IMR-90 (cell line): Measurements from ENCODE around the gene PISD. TPM values are rescaled to one million over a fixed set of nuclear protein-coding genes. Genes with fewer than 3 reads are reported as not detected.

Experiments used
- ATAC-seq: fragments of 200-7000 bp; cut with Tn5 transposase; 2 replicates; pipeline ENCODE4 v1.9.1; 2020; ENCODE audit warnings: low read depth, mild to moderate bottlenecking, moderate library complexity
- BruUV-seq: library from RNA; stranded (reverse); fragments of 400-500 nt; replicated peaks from 2 replicates; lab custom pipeline; 2021; lab: Mats Ljungman, UMichigan
- CTCF ChIA-PET: fragments of 300-600 bp; formaldehyde crosslinking; extraction: SDS; loops from one replicate; lab custom pipeline; 2021; ENCODE audit warnings: antibody characterized with exemption; lab: Yijun Ruan, JAX
- POLR2A ChIA-PET: fragments of 300-600 bp; sonication (Branson Sonifier 250); formaldehyde crosslinking; loops from one replicate; lab custom pipeline; 2022; ENCODE audit warnings: antibody characterized with exemption; ENCODE audit not compliant: unreplicated experiment; lab: Charles Lee
- DNase-seq: peaks from one replicate; pipeline ENCODE4 v3.0.0; 2013
- H2AFZ ChIP-seq: replicated peaks from 2 replicates; pipeline ENCODE3; 2013; ENCODE audit warnings: low read length, mild to moderate bottlenecking; ENCODE audit not compliant: poor library complexity
- H2AK5ac ChIP-seq: 2 replicates; pipeline ENCODE4 v1.6.1; 2013; ENCODE audit warnings: low read depth, low read length, inconsistent platforms
- H2AK9ac ChIP-seq: replicated peaks from 2 replicates; pipeline ENCODE3; 2013; ENCODE audit warnings: mild to moderate bottlenecking, low read depth, low read length, moderate library complexity; ENCODE audit not compliant: poor library complexity
- H2BK120ac ChIP-seq: 2 replicates; pipeline ENCODE4 v1.6.1; 2013; ENCODE audit warnings: low read depth, low read length, inconsistent platforms
- H2BK15ac ChIP-seq: 3 replicates; pipeline ENCODE4 v1.6.1; 2013; ENCODE audit warnings: low read depth, low read length, inconsistent platforms
- H2BK20ac ChIP-seq: 2 replicates; pipeline ENCODE4 v1.6.1; 2013; ENCODE audit warnings: low read depth, mild to moderate bottlenecking, inconsistent platforms, low read length, moderate library complexity
- H2BK5ac ChIP-seq: 2 replicates; pipeline ENCODE4 v1.6.1; 2013; ENCODE audit warnings: mild to moderate bottlenecking, low read depth, low read length, inconsistent platforms; ENCODE audit not compliant: poor library complexity, severe bottlenecking
- H3K14ac ChIP-seq: replicated peaks from 2 replicates; pipeline ENCODE4 v1.6.1; 2013; ENCODE audit warnings: low read depth, low read length, inconsistent platforms
- H3K18ac ChIP-seq: 2 replicates; pipeline ENCODE4 v1.6.1; 2013; ENCODE audit warnings: low read depth, low read length, control low read depth
- H3K23ac ChIP-seq: 2 replicates; pipeline ENCODE4 v1.6.1; 2013; ENCODE audit warnings: low read depth, low read length, inconsistent platforms
- H3K27ac ChIP-seq: 2 replicates; pipeline ENCODE4 v1.5.1; 2013; ENCODE audit warnings: mild to moderate bottlenecking, control low read depth, low read length; ENCODE audit not compliant: insufficient read depth
- H3K27me3 ChIP-seq: 2 replicates; pipeline ENCODE4 v1.6.1; 2013; ENCODE audit warnings: low read length; ENCODE audit not compliant: control insufficient read depth, insufficient read depth
- H3K36me3 ChIP-seq: 2 replicates; pipeline ENCODE4 v1.6.1; 2013; ENCODE audit warnings: low read length, mixed read lengths; ENCODE audit not compliant: control insufficient read depth, insufficient read depth
- H3K4ac ChIP-seq: 2 replicates; pipeline ENCODE4 v1.6.1; 2013; ENCODE audit warnings: low read depth, low read length, inconsistent platforms
- H3K4me1 ChIP-seq: 2 replicates; pipeline ENCODE4 v1.6.1; 2013; ENCODE audit warnings: low read length, mixed read lengths; ENCODE audit not compliant: control insufficient read depth, insufficient read depth
- H3K4me2 ChIP-seq: 2 replicates; pipeline ENCODE4 v1.6.1; 2013; ENCODE audit warnings: low read depth, mild to moderate bottlenecking, control low read depth, low read length, moderate library complexity
- H3K4me3 ChIP-seq: 2 replicates; pipeline ENCODE4 v1.5.1; 2013; ENCODE audit warnings: low read depth, mild to moderate bottlenecking, control low read depth, low read length, moderate library complexity; ENCODE audit not compliant: insufficient read depth
- H3K56ac ChIP-seq: 2 replicates; pipeline ENCODE4 v1.6.1; 2013; ENCODE audit warnings: low read length, inconsistent platforms; ENCODE audit not compliant: insufficient read depth; ENCODE audit errors: extremely low read depth
- H3K79me1 ChIP-seq, 2 experiments: 2 replicates each; pipeline ENCODE4 v1.6.1; 2013; ENCODE audit warnings: low read length in 2 of 2, inconsistent platforms in 1 of 2, low read depth in 1 of 2
- H3K9ac ChIP-seq: 2 replicates; pipeline ENCODE4 v1.6.1; 2013; ENCODE audit warnings: low read depth, low read length, control low read depth
- H3K9me1 ChIP-seq: 2 replicates; pipeline ENCODE4 v1.6.1; 2013; ENCODE audit warnings: low read length, inconsistent platforms; ENCODE audit not compliant: insufficient read depth
- H3K9me3 ChIP-seq: 2 replicates; pipeline ENCODE4 v1.6.1; 2013; ENCODE audit warnings: low read length; ENCODE audit not compliant: control insufficient read depth, insufficient read depth
- H4K20me1 ChIP-seq: 2 replicates; pipeline ENCODE4 v1.6.1; 2013; ENCODE audit warnings: low read length, inconsistent platforms; ENCODE audit not compliant: insufficient read depth
- H4K5ac ChIP-seq: 2 replicates; pipeline ENCODE4 v1.6.1; 2013; ENCODE audit warnings: mild to moderate bottlenecking, low read depth, low read length, control low read depth
- H4K8ac ChIP-seq, 2 experiments: 2 replicates each; pipeline ENCODE4 v1.6.1; 2013; ENCODE audit warnings: low read depth in 2 of 2, low read length in 2 of 2, control low read depth in 1 of 2, inconsistent platforms in 1 of 2
- H4K91ac ChIP-seq: 2 replicates; pipeline ENCODE4 v1.6.1; 2013; ENCODE audit warnings: low read depth, low read length, inconsistent platforms; ENCODE audit not compliant: insufficient read depth
- CEBPB ChIP-seq: IDR thresholded peaks from 2 replicates; pipeline ENCODE4 v1.6.1; 2012; ENCODE audit warnings: low read depth, low read length, improper control_type of control experiment
- MAZ ChIP-seq: IDR thresholded peaks from 2 replicates; pipeline ENCODE4 v1.6.1; 2012; ENCODE audit warnings: low read depth, mild to moderate bottlenecking, low read length, improper control_type of control experiment, moderate library complexity, borderline replicate concordance
- RCOR1 ChIP-seq: IDR thresholded peaks from 2 replicates; pipeline ENCODE4 v1.6.1; 2012; ENCODE audit warnings: mild to moderate bottlenecking, low read length, improper control_type of control experiment; ENCODE audit not compliant: insufficient replicate concordance
- RFX5 ChIP-seq: IDR thresholded peaks from 2 replicates; pipeline ENCODE4 v1.8.0; 2012; ENCODE audit warnings: low read depth, mild to moderate bottlenecking, low read length, moderate library complexity
- WGBS, 2 experiments: methylation state at CpG; one replicate each; pipeline versions ENCODE4 v1.1.5 to v1.1.7; 2013; ENCODE audit warnings: missing lambda C conversion rate in 2 of 2; ENCODE audit not compliant: insufficient read length in 1 of 2; ENCODE audit errors: extremely low coverage in 2 of 2; 5-methylcytosine and 5-hydroxymethylcytosine counted together
- dilution Hi-C: fragments of 300-500 bp; cut with HindIII; formaldehyde crosslinking; loops from one replicate; pipeline ENCODE4 v1.14.3; 2018; ENCODE audit warnings: low sequenced_read_pairs; ENCODE audit not compliant: unreplicated experiment
- in situ Hi-C: fragments of 300-500 bp; cut with MboI; formaldehyde crosslinking; loops from 3 replicates; pipeline ENCODE4 v1.14.3; 2019; ENCODE audit warnings: low sequenced_read_pairs, inconsistent platforms, mixed read lengths
- intact Hi-C: fragments of 100-400 bp; cut with micrococcal nuclease; formaldehyde crosslinking; loops from 2 replicates; pipeline ENCODE4 v1.10.0; 2022
- polyA plus RNA-seq, 3 experiments: library from polyadenylated mRNA; depleted of rRNA; stranded (reverse); fragments of >200 nt; gene quantifications; 2 replicates each; pipeline ENCODE4 v1.2.3, GENCODE V29; 2012; ENCODE audit warnings: low replicate concordance in 1 of 3
- total RNA-seq: library from RNA; depleted of rRNA; stranded (reverse); fragments of >200 nt; gene quantifications from 2 replicates; pipeline ENCODE4 v1.2.3, GENCODE V29; 2012
- TF ChIP-seq, protein P1 (sequence below): fragments of 150-350 bp; IDR thresholded peaks from 2 replicates; pipeline ENCODE4 v1.6.1; 2016; ENCODE audit warnings: low read depth, mild to moderate bottlenecking, low read length, moderate library complexity, borderline replicate concordance

The PISD gene
- total and polyA plus RNA-seq, 2 of the 4 experiments (the other 2 are of a cell fraction): 34.1 to 48.8 TPM

DNA sequence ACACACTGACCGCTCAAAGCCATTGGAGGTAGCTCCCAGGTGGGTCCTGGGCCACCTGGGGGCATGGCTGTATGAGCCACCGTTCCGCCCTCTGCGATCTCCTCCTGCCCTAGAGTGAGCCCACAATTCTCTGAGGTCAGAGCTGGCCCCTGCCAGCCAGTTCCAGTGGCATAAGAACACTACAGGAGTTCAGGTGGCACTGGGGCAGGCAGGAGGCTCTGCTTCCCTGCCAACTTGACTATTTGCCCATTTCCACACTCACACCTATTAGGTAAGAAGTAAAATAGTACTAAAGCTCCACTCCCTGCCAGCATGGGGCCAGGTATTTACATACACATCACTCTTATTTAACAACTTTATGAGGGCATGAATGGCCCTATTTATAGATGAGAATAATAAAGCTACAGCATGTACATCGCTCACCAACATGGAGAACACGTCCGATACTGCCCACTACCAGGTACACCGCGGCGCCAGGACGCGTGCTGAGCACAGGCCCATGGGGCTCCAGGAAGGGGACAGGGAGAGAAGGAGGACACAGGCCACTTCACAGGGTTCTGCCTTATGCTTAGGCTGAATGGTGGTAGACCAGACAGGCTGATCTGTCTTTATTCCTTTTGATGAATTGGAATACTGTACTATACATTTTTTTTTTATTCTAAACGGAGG is 26.2 kb downstream of the PISD start:
- Histone ChIP-seq H3K23ac (no peak overlapping the region), H3K18ac (no peak overlapping the region), H3K9me1 (peaks cover 23% of the 10 kb centered on the region), H3K9me3 (no peaks in the 10 kb centered on the region), H3K56ac (no peak overlapping the region), H3K4ac (no peak overlapping the region), H2BK15ac (no peak overlapping the region; the same call in 2 of the 3 replicates), H4K20me1 (peaks cover 39% of the 10 kb centered on the region), H3K79me1 (peaks cover 18 to 86% of the 10 kb centered on the region in 2 experiments), H3K27me3 (no peaks in the 10 kb centered on the region), H2BK120ac (no peak overlapping the region), H2AFZ (no peak overlapping the region), H4K8ac (no peak overlapping the region), H2AK5ac (0 out of 2 replicates have a peak overlapping the region, but pooled peaks have one; percentile 54), H2BK20ac (no peak overlapping the region), H2AK9ac (no peak overlapping the region), H3K27ac (no peak overlapping the region), H2BK5ac (no peak overlapping the region), H3K4me2 (no peak overlapping the region), H3K9ac (no peak overlapping the region), H3K4me3 (no peak overlapping the region), H4K91ac (no peak overlapping the region), H3K36me3 (no peaks in the 10 kb centered on the region), H3K14ac (no peak overlapping the region), H3K4me1 (peaks cover 15% of the 10 kb centered on the region), H4K5ac (no peak overlapping the region)
- DNase-seq (no peak), ATAC-seq (no peak)
- in situ Hi-C loops (no loop called here), dilution Hi-C loops (no loop called here), intact Hi-C loops (no loop called here)
- 89% methylated on average over 3 of the region's 13 CpGs; no CpG with 5 or more reads in 1 of the 2 experiments for whole genome bisulfite sequencing, 2 experiments
- CTCF ChIA-PET: no interaction called here
- POLR2A ChIA-PET: no interaction called here
- no TSS peak for BruUV-seq
- TF ChIP-seq CEBPB (no peak), RCOR1 (no peak), RFX5 (no peak), MAZ (no peak)
- TF ChIP-seq, protein P1, sequence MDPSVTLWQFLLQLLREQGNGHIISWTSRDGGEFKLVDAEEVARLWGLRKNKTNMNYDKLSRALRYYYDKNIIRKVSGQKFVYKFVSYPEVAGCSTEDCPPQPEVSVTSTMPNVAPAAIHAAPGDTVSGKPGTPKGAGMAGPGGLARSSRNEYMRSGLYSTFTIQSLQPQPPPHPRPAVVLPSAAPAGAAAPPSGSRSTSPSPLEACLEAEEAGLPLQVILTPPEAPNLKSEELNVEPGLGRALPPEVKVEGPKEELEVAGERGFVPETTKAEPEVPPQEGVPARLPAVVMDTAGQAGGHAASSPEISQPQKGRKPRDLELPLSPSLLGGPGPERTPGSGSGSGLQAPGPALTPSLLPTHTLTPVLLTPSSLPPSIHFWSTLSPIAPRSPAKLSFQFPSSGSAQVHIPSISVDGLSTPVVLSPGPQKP: no peak
